Muscle of leg (tissue), 11 donors: Measurements from ENCODE around the gene IGFL2. TPM values are rescaled to one million over a fixed set of nuclear protein-coding genes. Genes with fewer than 3 reads are reported as not detected.
A peak's percentile ranks its signal among the peaks of the same experiment; 100 is the strongest.

Experiments
- DNase-seq: peaks from one replicate; pipeline ENCODE4 v3.0.0; 2013
- H3K27ac ChIP-seq: one replicate; pipeline ENCODE4 v1.5.1; 2013; ENCODE audit warnings: mild to moderate bottlenecking, low read length, control low read depth
- H3K27me3 ChIP-seq: one replicate; pipeline ENCODE4 v1.6.1; 2013; ENCODE audit warnings: low read length; ENCODE audit not compliant: control insufficient read depth, insufficient read depth
- H3K36me3 ChIP-seq: one replicate; pipeline ENCODE4 v1.6.1; 2013; ENCODE audit warnings: low read length; ENCODE audit not compliant: control insufficient read depth, insufficient read depth
- H3K4me1 ChIP-seq: one replicate; pipeline ENCODE4 v1.6.1; 2013; ENCODE audit warnings: low read length; ENCODE audit not compliant: control insufficient read depth, insufficient read depth
- H3K4me3 ChIP-seq: one replicate; pipeline ENCODE4 v1.5.1; 2013; ENCODE audit warnings: low read length, control low read depth
- H3K9me3 ChIP-seq: replicated peaks from 2 replicates; pipeline ENCODE4 v1.6.1; 2013; ENCODE audit warnings: low read depth, low read length; ENCODE audit not compliant: control insufficient read depth
- WGBS: methylation state at CpG from one replicate; pipeline ENCODE4 v1.1.5; 2013; ENCODE audit warnings: missing lambda C conversion rate; ENCODE audit not compliant: insufficient coverage; 5-methylcytosine and 5-hydroxymethylcytosine counted together
- polyA plus RNA-seq, 8 donors: library from polyadenylated mRNA; unstranded; fragments of 120-200 nt; gene quantifications; one replicate each; pipeline versions ENCODE4 v1.2.1 to v1.2.3, GENCODE V29; 2013; ENCODE audit warnings: inconsistent platforms in 1 of 8, low replicate concordance in 1 of 8; ENCODE audit not compliant: insufficient read length in 8 of 8, insufficient read depth in 1 of 8
- total RNA-seq: library from RNA; stranded (reverse); fragments of 120-200 nt; gene quantifications from one replicate; pipeline ENCODE4 v1.2.4, GENCODE V29; 2013

IGFL2 gene
- total and polyA plus RNA-seq, 9 donors, result 0.09 to 11.4 (median 0.33) TPM; not detected in 5

- Histone ChIP-seq H3K27me3 (peaks cover 5% of the 10 kb centered on the region), H3K27ac (no peak overlapping the region), H3K4me1 (peaks cover 10% of the 10 kb centered on the region), H3K36me3 (no peaks in the 10 kb centered on the region), H3K4me3 (no peak overlapping the region), H3K9me3 (no peaks in the 10 kb centered on the region)
- DNase-seq, result no peak
- 43% methylated on average over 4 of the region's 4 CpGs for WGBS
Observed at GRCh38 chr19:46197314-46198070, 49.5 kb downstream of the IGFL2 start.

- no peak overlapping the region for H3K27ac ChIP-seq
- peaks cover 10% of the 10 kb centered on the region for H3K4me1 ChIP-seq
- H3K27me3 ChIP-seq, result peaks cover 2% of the 10 kb centered on the region
- peak; percentile 7 for DNase-seq
- H3K9me3 ChIP-seq, result no peaks in the 10 kb centered on the region
- no peak overlapping the region for H3K4me3 ChIP-seq
- no peaks in the 10 kb centered on the region for H3K36me3 ChIP-seq
- WGBS, result 54% methylated on average over 2 of the region's 3 CpGs
Observed at GRCh38 chr19:46198756-46199155, 50.7 kb downstream of the IGFL2 start.

- whole genome bisulfite sequencing, result 70% methylated on average over 15 of the region's 16 CpGs
- no peak for DNase-seq
- H3K36me3 ChIP-seq, result no peaks in the 10 kb centered on the region
Observed at GRCh38 chr19:46201454-46202310, 53.6 kb downstream of the IGFL2 start.

DNA sequence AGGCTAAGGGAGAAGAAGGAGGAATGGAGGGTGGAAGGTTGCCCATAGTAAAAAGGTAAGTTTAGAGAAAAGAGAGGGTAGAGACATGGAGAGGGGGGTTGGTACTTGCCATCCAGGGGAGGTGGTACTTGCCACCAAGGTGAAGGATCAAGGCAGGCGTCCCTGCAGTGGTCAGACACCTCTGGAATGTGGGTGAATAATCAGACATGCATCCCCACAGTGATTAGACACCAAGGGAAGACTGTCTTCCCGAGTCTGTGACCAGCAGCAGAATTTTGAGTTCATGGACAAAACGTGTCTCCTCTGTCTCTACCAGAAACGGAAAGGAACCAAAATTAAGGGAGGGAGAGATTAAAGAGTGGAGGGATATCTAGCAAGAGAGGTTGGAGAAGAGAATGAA, 54.4 kb downstream of the IGFL2 start:
- Histone ChIP-seq H3K27me3 (no peaks in the 10 kb centered on the region), H3K4me3 (no peak overlapping the region), H3K27ac (no peak overlapping the region), H3K4me1 (peaks cover 31% of the 10 kb centered on the region), H3K9me3 (no peaks in the 10 kb centered on the region), H3K36me3 (no peaks in the 10 kb centered on the region)
- no peak for DNase-seq
- WGBS, result 80% methylated on average over 3 of the region's 4 CpGs

More at GRCh38 chr19:46201454-46202310, 53.6 kb downstream of the IGFL2 start:
- H3K4me3 ChIP-seq, result no peak overlapping the region
- H3K27me3 ChIP-seq, result no peaks in the 10 kb centered on the region
- H3K4me1 ChIP-seq, result peaks cover 26% of the 10 kb centered on the region
- H3K27ac ChIP-seq, result no peak overlapping the region
- H3K9me3 ChIP-seq, result no peaks in the 10 kb centered on the region

DNA sequence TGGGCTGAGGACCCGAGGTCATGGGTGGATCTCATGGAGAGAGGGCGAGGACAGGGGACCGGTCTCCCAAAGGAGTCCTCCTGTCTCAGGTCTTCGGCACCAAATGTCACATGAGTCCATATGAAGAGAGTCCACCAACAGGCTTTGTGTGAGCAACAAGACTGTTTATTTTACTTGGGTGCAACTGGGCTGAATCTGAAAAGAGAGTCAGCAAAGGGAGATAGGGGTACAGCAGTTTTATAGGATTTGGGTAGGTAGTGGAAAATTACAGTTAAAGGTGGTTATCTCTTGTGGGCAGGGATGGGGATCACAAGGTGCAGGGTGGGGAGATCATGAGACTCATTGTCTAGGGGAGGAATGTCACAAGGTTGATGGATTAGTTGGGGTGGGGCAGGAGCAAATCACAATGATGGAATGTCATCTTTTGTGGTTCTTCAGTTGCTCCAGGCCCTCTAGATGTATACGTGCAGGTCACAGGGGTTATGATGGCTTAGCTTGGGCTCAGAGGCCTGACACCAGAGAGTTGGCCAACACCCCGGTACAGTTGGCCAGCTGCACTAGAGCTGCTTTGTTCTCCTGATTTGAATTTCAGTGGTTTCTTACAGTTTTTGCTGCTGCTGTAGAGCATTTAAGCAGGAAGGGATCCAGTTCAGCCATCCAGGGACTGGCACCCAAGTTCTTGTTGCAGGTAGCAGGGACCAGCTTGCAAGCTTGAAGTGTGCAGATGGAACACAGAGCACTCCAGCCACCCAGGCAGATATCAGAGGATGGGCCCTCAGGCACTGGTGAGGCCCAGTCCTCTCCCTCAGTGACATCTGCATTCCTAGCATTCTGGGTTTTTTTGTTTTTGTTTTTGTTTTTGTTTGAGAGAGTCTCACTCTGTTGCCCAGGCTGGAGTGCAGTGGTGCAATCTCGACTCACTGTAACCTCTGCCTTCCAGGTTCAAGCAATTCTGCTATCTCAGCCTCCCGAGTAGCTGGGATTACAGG, 55.1 kb downstream of the IGFL2 start:
- no peak for DNase-seq
- H3K4me1 ChIP-seq, result peaks cover 34% of the 10 kb centered on the region
- WGBS, result 82% methylated on average over 7 of the region's 8 CpGs

GRCh38 chr19:46204008-46204407, 56.0 kb downstream of the IGFL2 start:
- H3K4me3 ChIP-seq, result no peak overlapping the region
- no peaks in the 10 kb centered on the region for H3K9me3 ChIP-seq
- H3K27me3 ChIP-seq, result no peaks in the 10 kb centered on the region
- WGBS, result 81% methylated on average over 5 of the region's 5 CpGs
- no peak overlapping the region for H3K27ac ChIP-seq
- H3K36me3 ChIP-seq, result no peaks in the 10 kb centered on the region
- peaks cover 35% of the 10 kb centered on the region for H3K4me1 ChIP-seq
- no peak for DNase-seq

More for the DNA sequence above, 55.1 kb downstream of the IGFL2 start:
- Histone ChIP-seq H3K9me3 (no peaks in the 10 kb centered on the region), H3K27me3 (no peaks in the 10 kb centered on the region), H3K27ac (no peak overlapping the region), H3K4me3 (no peak overlapping the region), H3K36me3 (no peaks in the 10 kb centered on the region)

- Histone ChIP-seq H3K4me1 (peaks cover 41% of the 10 kb centered on the region), H3K27me3 (no peaks in the 10 kb centered on the region), H3K36me3 (no peaks in the 10 kb centered on the region), H3K27ac (no peak overlapping the region), H3K9me3 (no peaks in the 10 kb centered on the region), H3K4me3 (no peak overlapping the region)
- DNase-seq, result no peak
- 69% methylated on average over 4 of the region's 6 CpGs for WGBS
Observed at GRCh38 chr19:46205183-46205984, 57.3 kb downstream of the IGFL2 start.

DNA sequence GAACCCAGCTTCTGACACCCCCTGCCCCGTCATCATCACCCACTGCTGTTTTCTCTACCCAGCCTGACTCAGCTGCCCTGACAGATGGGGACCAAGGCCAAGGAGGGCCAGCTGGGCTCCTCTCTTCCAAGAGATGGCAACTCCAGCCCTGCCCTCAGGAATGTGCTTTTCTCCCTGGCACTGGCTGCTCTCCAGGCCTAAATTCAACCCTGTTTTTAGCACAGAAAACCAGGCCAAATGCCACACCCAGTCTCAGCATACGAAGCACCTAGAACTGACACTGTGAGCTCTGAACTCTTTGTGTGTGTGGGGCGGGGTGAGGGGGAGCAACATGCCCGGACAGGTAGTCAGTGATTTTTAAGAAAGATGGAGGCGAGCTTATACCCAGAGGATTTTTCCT, 58.1 kb downstream of the IGFL2 start:
- 78% methylated on average over 1 of the region's 5 CpGs for WGBS

GRCh38 chr19:46206682-46207081, 58.6 kb downstream of the IGFL2 start:
- Histone ChIP-seq H3K27me3 (no peaks in the 10 kb centered on the region), H3K27ac (no peak overlapping the region), H3K4me1 (peaks cover 54% of the 10 kb centered on the region), H3K9me3 (no peaks in the 10 kb centered on the region), H3K4me3 (no peak overlapping the region), H3K36me3 (no peaks in the 10 kb centered on the region)
- 60% methylated on average over 1 of the region's 3 CpGs for WGBS
- no peak for DNase-seq

More for the DNA sequence above, 58.1 kb downstream of the IGFL2 start:
- Histone ChIP-seq H3K27me3 (no peaks in the 10 kb centered on the region), H3K9me3 (no peaks in the 10 kb centered on the region), H3K4me1 (peaks cover 49% of the 10 kb centered on the region), H3K36me3 (no peaks in the 10 kb centered on the region), H3K27ac (no peak overlapping the region), H3K4me3 (no peak overlapping the region)
- peak; percentile 56 for DNase-seq
